ENCODE measurements around the gene STEEP1.
A peak's percentile ranks its signal among the peaks of the same experiment; 100 is the strongest.
"Not testable (repeated sequence)": the region's sequence is repeated elsewhere in the genome, so short reads cannot be mapped to it uniquely, and the experiment has no call there.

The STEEP1 gene

GRCh38 chrX:119529345-119530276 is 35.6 kb downstream of the STEEP1 start:
- DNase-seq, result no peak

- DNase-seq, result no peak
These were observed 41.5 kb downstream of the STEEP1 start for GRCh38 chrX:119523664-119524184.

- no peak for DNase-seq
These were observed 44.0 kb downstream of the STEEP1 start for GRCh38 chrX:119521246-119521645.

GRCh38 chrX:119518371-119518770 is 46.8 kb downstream of the STEEP1 start:
- no peak for DNase-seq

GRCh38 chrX:119516157-119516702 is 49.0 kb downstream of the STEEP1 start:
- no peak for DNase-seq

- DNase-seq, result no peak
These were observed 52.9 kb downstream of the STEEP1 start for GRCh38 chrX:119512146-119512800.

- DNase-seq, result no peak
These were observed 58.0 kb downstream of the STEEP1 start for GRCh38 chrX:119507206-119507605.

GRCh38 chrX:119505945-119506344 is 59.3 kb downstream of the STEEP1 start:
- DNase-seq, result no peak

- DNase-seq, result not testable (repeated sequence)
These were observed 60.1 kb downstream of the STEEP1 start for GRCh38 chrX:119505145-119505544.

GRCh38 chrX:119503484-119503861 is 61.7 kb downstream of the STEEP1 start:
- DNase-seq, result no peak

- no peak for DNase-seq
These were observed 62.3 kb downstream of the STEEP1 start for GRCh38 chrX:119502727-119503483.

GRCh38 chrX:119501511-119502148 is 63.6 kb downstream of the STEEP1 start:
- no peak for DNase-seq

- no peak for DNase-seq
These were observed 65.0 kb downstream of the STEEP1 start for GRCh38 chrX:119500061-119500800.

GRCh38 chrX:119497185-119497584 is 68.0 kb downstream of the STEEP1 start:
- DNase-seq, result no peak

GRCh38 chrX:119495734-119496726 is 69.2 kb downstream of the STEEP1 start:
- DNase-seq, result no peak

GRCh38 chrX:119493851-119494495 is 71.2 kb downstream of the STEEP1 start:
- DNase-seq, result not testable (repeated sequence)

GRCh38 chrX:119492463-119492862 is 72.7 kb downstream of the STEEP1 start:
- DNase-seq, result no peak

GRCh38 chrX:119489212-119490074 is 75.8 kb downstream of the STEEP1 start:
- DNase-seq, result no peak

GRCh38 chrX:119488749-119489148 is 76.5 kb downstream of the STEEP1 start:
- DNase-seq, result peak; percentile 31

All from stimulated activated CD4-positive, alpha-beta T cell treated with anti-CD3 and anti-CD28 coated beads, Interleukin-4, amount 100 ng/mL, for 1 hour (primary cell).